LNCaP clone FGC (cell line): ENCODE measurements around the gene CTDSP1.

Source experiments
- DNase-seq: peaks from one replicate; pipeline ENCODE4 v3.0.0-alpha.2; 2011; ENCODE audit warnings: low read depth
- H3K4me3 ChIP-seq: 2 replicates; pipeline ENCODE4 v1.5.1; 2011; ENCODE audit warnings: mild to moderate bottlenecking, low read depth, low read length, control low read depth
- CTCF ChIP-seq: IDR thresholded peaks from 2 replicates; pipeline ENCODE4 v1.5.1; 2012; ENCODE audit warnings: mild to moderate bottlenecking; ENCODE audit not compliant: control insufficient read depth, insufficient read depth; ENCODE audit errors: extremely low read depth

Gene CTDSP1

GRCh38 chr2:218425531-218425930 is 25.9 kb downstream of the CTDSP1 start:
- no peak for DNase-seq
- H3K4me3 ChIP-seq, result no peak overlapping the region
- no peak for TF ChIP-seq CTCF

GRCh38 chr2:218427741-218428140 is 28.1 kb downstream of the CTDSP1 start:
- DNase-seq, result no peak
- H3K4me3 ChIP-seq, result no peak overlapping the region
- TF ChIP-seq CTCF, result no peak

GRCh38 chr2:218428846-218429558 is 29.3 kb downstream of the CTDSP1 start:
- no peak for DNase-seq
- H3K4me3 ChIP-seq, result no peak overlapping the region
- TF ChIP-seq CTCF, result no peak

- TF ChIP-seq CTCF, result no peak
- H3K4me3 ChIP-seq, result no peak overlapping the region
- no peak for DNase-seq
These were observed 30.4 kb downstream of the CTDSP1 start for GRCh38 chr2:218429911-218430692.

GRCh38 chr2:218430721-218431120 is 31.1 kb downstream of the CTDSP1 start:
- no peak for DNase-seq
- no peak for TF ChIP-seq CTCF

GRCh38 chr2:218431878-218432277 is 32.2 kb downstream of the CTDSP1 start:
- no peak for DNase-seq
- TF ChIP-seq CTCF, result no peak
- no peak overlapping the region for H3K4me3 ChIP-seq

More at GRCh38 chr2:218430721-218431120, 31.1 kb downstream of the CTDSP1 start:
- H3K4me3 ChIP-seq, result no peak overlapping the region
